Heart left ventricle (tissue), 13 donors: ENCODE measurements around the gene STAT2.

Experiments used
- POLR2A ChIP-seq, 2 donors: fragments of 450-650 bp; IDR thresholded peaks; one replicate each; pipeline ENCODE4 v1.6.1; 2017; ENCODE audit warnings: antibody characterized with exemption in 2 of 2, mild to moderate bottlenecking in 2 of 2, moderate library complexity in 2 of 2
- TF ChIP-seq, protein P1 (sequence below), 12 donors: fragments of 200-600 bp; sonication (generic) in 4 of 12; IDR thresholded peaks; one replicate each; pipeline versions ENCODE4 v1.5.0 to v1.8.0; 2018 to 2022; ENCODE audit warnings: antibody characterized with exemption in 12 of 12, mild to moderate bottlenecking in 5 of 12
- donor health status: ischemic (EF 13 %, LVEDD 7.1; RV severe dilation, severe dysfunction).
- donor health status: DM: no; HTN: yes; CAD: no.
- donor health status: DM: no; HTN: no; CAD: no.
- donor health status: ischemic (EF 25% LVEDD 6.9; RV normal size, moderate dysfunction).
- donor health status: ischemic (EF 25% LVEDD 5.7; RV mildly dilated, moderate dysfunction).
- donor health status: ischemic (EF 35%, LVEDD 5.7; RV mildly dilated, moderate dysfunction).
- donor health status: nonischemic (EF 11% LVEDD 7.7; RV severe dilation, severe dysfunction).
- donor health status: DM: yes; HTN: yes; CAD: no.
- donor health status: PGD.
- donor health status: ischemic (EF 29% LVEDD 5.4; RV normal size, mild dysfunction).
- donor health status: nonischemic (EF 23%, LVEDD 6.1; RV moderate dilation, normal function).

DNA sequence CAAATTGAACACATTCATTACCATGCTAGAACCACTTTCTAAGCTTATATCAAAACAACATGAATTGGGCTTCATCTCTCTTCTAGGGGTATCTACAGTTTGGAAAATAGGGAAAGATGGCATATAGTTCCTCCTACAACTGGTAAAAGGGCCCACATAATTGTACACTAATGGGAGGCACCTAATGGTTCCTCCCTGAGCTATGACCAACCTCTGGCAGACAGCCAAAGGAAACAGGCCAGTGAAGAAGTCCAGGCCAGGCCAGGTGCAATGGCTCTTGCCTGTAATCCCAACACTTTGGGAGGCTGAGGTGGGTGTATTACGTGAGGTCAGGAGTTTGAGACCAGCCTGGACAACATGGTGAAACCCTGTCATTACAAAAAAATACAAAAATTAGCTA lies 26.0 kb upstream of the STAT2 start:
- TF ChIP-seq, protein P1, sequence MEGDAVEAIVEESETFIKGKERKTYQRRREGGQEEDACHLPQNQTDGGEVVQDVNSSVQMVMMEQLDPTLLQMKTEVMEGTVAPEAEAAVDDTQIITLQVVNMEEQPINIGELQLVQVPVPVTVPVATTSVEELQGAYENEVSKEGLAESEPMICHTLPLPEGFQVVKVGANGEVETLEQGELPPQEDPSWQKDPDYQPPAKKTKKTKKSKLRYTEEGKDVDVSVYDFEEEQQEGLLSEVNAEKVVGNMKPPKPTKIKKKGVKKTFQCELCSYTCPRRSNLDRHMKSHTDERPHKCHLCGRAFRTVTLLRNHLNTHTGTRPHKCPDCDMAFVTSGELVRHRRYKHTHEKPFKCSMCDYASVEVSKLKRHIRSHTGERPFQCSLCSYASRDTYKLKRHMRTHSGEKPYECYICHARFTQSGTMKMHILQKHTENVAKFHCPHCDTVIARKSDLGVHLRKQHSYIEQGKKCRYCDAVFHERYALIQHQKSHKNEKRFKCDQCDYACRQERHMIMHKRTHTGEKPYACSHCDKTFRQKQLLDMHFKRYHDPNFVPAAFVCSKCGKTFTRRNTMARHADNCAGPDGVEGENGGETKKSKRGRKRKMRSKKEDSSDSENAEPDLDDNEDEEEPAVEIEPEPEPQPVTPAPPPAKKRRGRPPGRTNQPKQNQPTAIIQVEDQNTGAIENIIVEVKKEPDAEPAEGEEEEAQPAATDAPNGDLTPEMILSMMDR (IDR thresholded peaks at IDR 0.05), result no peak
- TF ChIP-seq POLR2A (IDR thresholded peaks at IDR 0.05), result no peak
